Large intestine (tissue), 3 donors: ENCODE measurements around the gene C22orf42. TPM values are rescaled to one million over a fixed set of nuclear protein-coding genes. Genes with fewer than 3 reads are reported as not detected.
"Not testable (repeated sequence)": the region's sequence is repeated elsewhere in the genome, so short reads cannot be mapped to it uniquely, and the experiment has no call there.

ENCODE experiments used
- DNase-seq, 2 donors: peaks; one replicate each; pipeline versions ENCODE4 v3.0.0 to v3.0.0-alpha.2; 2013
- H3K27ac ChIP-seq: one replicate; pipeline ENCODE4 v1.5.1; 2013; ENCODE audit warnings: low read length
- H3K27me3 ChIP-seq: 2 replicates; pipeline ENCODE4 v1.6.1; 2013; ENCODE audit warnings: low read length; ENCODE audit not compliant: control insufficient read depth, insufficient read depth
- H3K36me3 ChIP-seq: 2 replicates; pipeline ENCODE4 v1.6.1; 2013; ENCODE audit warnings: low read length; ENCODE audit not compliant: control insufficient read depth, insufficient read depth
- H3K4me1 ChIP-seq: one replicate; pipeline ENCODE4 v1.6.1; 2013; ENCODE audit warnings: low read length; ENCODE audit not compliant: control insufficient read depth, insufficient read depth
- H3K4me3 ChIP-seq: one replicate; pipeline ENCODE4 v1.5.1; 2013; ENCODE audit warnings: low read length
- H3K9me3 ChIP-seq: one replicate; pipeline ENCODE4 v1.6.1; 2013; ENCODE audit warnings: mild to moderate bottlenecking, low read depth, low read length, moderate library complexity; ENCODE audit not compliant: control insufficient read depth
- WGBS: methylation state at CpG from one replicate; pipeline ENCODE4 v1.1.5; 2013; ENCODE audit warnings: low lambda C conversion rate; ENCODE audit not compliant: insufficient coverage; 5-methylcytosine and 5-hydroxymethylcytosine counted together
- polyA plus RNA-seq: library from polyadenylated mRNA; unstranded; fragments of 120-200 nt; gene quantifications from one replicate; pipeline ENCODE4 v1.2.1, GENCODE V29; 2013

Gene C22orf42
- polyA plus RNA-seq, 1 donor, result 0.21 TPM

- Histone ChIP-seq H3K27me3 (no peaks in the 10 kb centered on the region), H3K36me3 (no peaks in the 10 kb centered on the region), H3K9me3 (no peaks in the 10 kb centered on the region), H3K4me1 (no peaks in the 10 kb centered on the region), H3K4me3 (no peak overlapping the region), H3K27ac (no peak overlapping the region)
- WGBS, result no CpG with 5 or more reads among the region's 3 CpGs
- DNase-seq, result no peak
These were observed 26.7 kb upstream of the C22orf42 start for GRCh38 chr22:32185821-32186220.

- Histone ChIP-seq H3K4me3 (no peak overlapping the region), H3K9me3 (no peaks in the 10 kb centered on the region), H3K4me1 (no peaks in the 10 kb centered on the region), H3K27me3 (peaks cover 16% of the 10 kb centered on the region), H3K36me3 (no peaks in the 10 kb centered on the region), H3K27ac (no peak overlapping the region)
- WGBS, result 83% methylated on average over 1 of the region's 3 CpGs
- no peak for DNase-seq
These were observed 24.5 kb upstream of the C22orf42 start for GRCh38 chr22:32183625-32184024.

- DNase-seq, result no peak
- H3K27ac ChIP-seq, result no peak overlapping the region
- H3K4me1 ChIP-seq, result no peaks in the 10 kb centered on the region
- no peaks in the 10 kb centered on the region for H3K36me3 ChIP-seq
- H3K27me3 ChIP-seq, result peaks cover 30% of the 10 kb centered on the region
- no peak overlapping the region for H3K4me3 ChIP-seq
- no peaks in the 10 kb centered on the region for H3K9me3 ChIP-seq
- 80% methylated on average over 1 of the region's 6 CpGs for WGBS
These were observed 21.9 kb upstream of the C22orf42 start for GRCh38 chr22:32181043-32181442.

- Histone ChIP-seq H3K9me3 (no peaks in the 10 kb centered on the region), H3K4me3 (no peak overlapping the region), H3K27ac (no peak overlapping the region), H3K36me3 (no peaks in the 10 kb centered on the region), H3K27me3 (peaks cover 49% of the 10 kb centered on the region), H3K4me1 (no peaks in the 10 kb centered on the region)
- no peak for DNase-seq
- WGBS, result no CpG with 5 or more reads among the region's 8 CpGs
These were observed 18.2 kb upstream of the C22orf42 start for GRCh38 chr22:32177221-32177765.

- Histone ChIP-seq H3K27me3 (peaks cover 49% of the 10 kb centered on the region), H3K4me1 (no peaks in the 10 kb centered on the region), H3K9me3 (no peaks in the 10 kb centered on the region), H3K27ac (no peak overlapping the region), H3K36me3 (no peaks in the 10 kb centered on the region), H3K4me3 (no peak overlapping the region)
- no CpG with 5 or more reads among the region's 73 CpGs for WGBS
- DNase-seq, result peak in 1 of 2 donors; percentile 12
These were observed 16.9 kb upstream of the C22orf42 start for GRCh38 chr22:32175683-32176644.

- Histone ChIP-seq H3K27ac (no peak overlapping the region), H3K27me3 (peaks cover 44% of the 10 kb centered on the region), H3K36me3 (no peaks in the 10 kb centered on the region), H3K4me1 (no peaks in the 10 kb centered on the region), H3K9me3 (no peaks in the 10 kb centered on the region), H3K4me3 (no peak overlapping the region)
- no peak for DNase-seq
- WGBS, result no CpG with 5 or more reads among the region's 11 CpGs
These were observed 16.0 kb upstream of the C22orf42 start for GRCh38 chr22:32175115-32175514.

GRCh38 chr22:32165681-32166080 is 6.6 kb upstream of the C22orf42 start:
- Histone ChIP-seq H3K27ac (no peak overlapping the region), H3K4me1 (peaks cover 6% of the 10 kb centered on the region), H3K27me3 (no peaks in the 10 kb centered on the region), H3K4me3 (no peak overlapping the region), H3K9me3 (no peaks in the 10 kb centered on the region), H3K36me3 (no peaks in the 10 kb centered on the region)
- DNase-seq, result peak; percentile 48 to 75
- 0% methylated on average over 1 of the region's 6 CpGs for WGBS

GRCh38 chr22:32164075-32164860 is 5.2 kb upstream of the C22orf42 start:
- H3K4me3 ChIP-seq, result no peak overlapping the region
- no peaks in the 10 kb centered on the region for H3K9me3 ChIP-seq
- H3K27ac ChIP-seq, result no peak overlapping the region
- no peak for DNase-seq
- H3K36me3 ChIP-seq, result no peaks in the 10 kb centered on the region
- WGBS, result no CpG with 5 or more reads among the region's 6 CpGs
- peaks cover 6% of the 10 kb centered on the region for H3K4me1 ChIP-seq
- peaks cover under 1% of the 10 kb centered on the region for H3K27me3 ChIP-seq

GRCh38 chr22:32160411-32160810 is 1.3 kb upstream of the C22orf42 start:
- H3K27ac ChIP-seq, H3K4me1 ChIP-seq, DNase-seq, H3K27me3 ChIP-seq, H3K9me3 ChIP-seq, H3K4me3 ChIP-seq, H3K36me3 ChIP-seq: not testable (repeated sequence)
- WGBS, result no CpG with 5 or more reads among the region's 5 CpGs

- no CpG with 5 or more reads among the region's 5 CpGs for WGBS
- not testable (repeated sequence) for H3K27ac ChIP-seq, H3K9me3 ChIP-seq, H3K4me3 ChIP-seq, H3K36me3 ChIP-seq, H3K4me1 ChIP-seq, H3K27me3 ChIP-seq, DNase-seq
These were observed 1.5 kb downstream of the C22orf42 start for GRCh38 chr22:32157632-32158031.
